GM10847 (cell line): ENCODE data around the gene FAM78A.

Experiments used
- POLR2A ChIP-seq: IDR thresholded peaks from 2 replicates; pipeline ENCODE4 v1.6.1; 2011; ENCODE audit not compliant: insufficient read length; ENCODE audit errors: extremely low read depth

Gene FAM78A

DNA sequence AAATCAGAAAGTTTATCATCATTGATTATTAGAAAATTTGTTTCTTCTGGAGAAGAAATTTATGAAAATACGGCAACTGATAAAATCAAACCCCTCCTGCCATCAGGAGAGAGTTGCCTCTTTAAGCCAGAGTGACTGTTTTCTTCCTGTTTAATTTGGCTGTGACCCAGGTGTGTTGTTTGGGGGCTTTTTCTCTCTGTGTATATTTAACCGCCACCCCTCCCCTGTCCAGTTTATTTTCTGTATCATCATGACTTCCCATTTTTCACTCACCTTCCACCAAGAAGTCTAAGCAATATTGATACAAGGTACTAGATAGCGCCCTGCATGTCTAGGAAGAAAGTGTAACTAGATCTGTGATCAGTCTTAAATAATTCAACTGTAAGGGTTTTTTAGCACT, 50.1 kb downstream of the FAM78A start:
- TF ChIP-seq POLR2A = no peak

DNA sequence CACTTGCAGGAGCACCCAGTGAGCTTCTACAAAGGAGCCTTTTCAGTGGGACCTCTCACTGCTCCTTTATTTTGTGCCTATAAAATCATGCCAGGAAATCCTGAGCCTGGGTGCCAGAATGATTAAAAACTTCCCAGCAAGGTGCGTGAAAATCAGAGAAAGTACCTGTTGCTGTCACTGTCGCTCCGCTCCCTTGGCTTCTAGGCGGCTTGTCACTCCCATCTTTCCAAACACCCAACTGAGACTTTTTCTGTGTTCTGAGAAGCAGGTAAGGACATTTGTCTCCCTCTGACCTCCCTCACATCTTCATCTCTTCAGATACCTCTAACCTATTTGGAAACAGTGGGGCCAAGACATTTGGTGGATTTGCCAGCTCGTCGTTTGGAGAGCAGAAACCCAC, 53.9 kb downstream of the FAM78A start:
- TF ChIP-seq POLR2A = no peak

- TF ChIP-seq POLR2A = no peak
Observed at GRCh38 chr9:131220485-131220884, 55.8 kb downstream of the FAM78A start.

- no peak for TF ChIP-seq POLR2A
Observed at GRCh38 chr9:131218370-131218769, 57.9 kb downstream of the FAM78A start.

GRCh38 chr9:131217331-131218031, 58.8 kb downstream of the FAM78A start:
- no peak for TF ChIP-seq POLR2A

DNA sequence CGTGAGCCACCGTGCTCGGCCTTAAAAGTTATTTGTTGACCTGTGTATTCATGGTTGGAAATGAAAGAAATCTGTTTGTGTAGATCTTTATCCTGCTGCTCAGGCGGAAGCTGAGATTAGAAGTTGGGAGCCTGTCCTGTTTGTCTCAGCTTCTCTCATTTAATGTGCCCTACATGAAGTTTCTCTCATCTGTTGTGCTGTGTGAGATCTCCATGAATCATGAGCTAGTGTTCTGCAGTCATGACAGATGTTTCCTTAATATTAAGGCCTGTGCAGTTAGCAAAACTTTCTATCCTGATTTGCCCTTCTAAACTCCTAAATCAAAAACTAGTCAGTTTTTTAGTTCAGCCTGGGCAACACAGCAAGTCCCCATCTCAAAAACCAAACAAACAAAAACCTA, 59.5 kb downstream of the FAM78A start:
- no peak for TF ChIP-seq POLR2A

- no peak for TF ChIP-seq POLR2A
Observed at GRCh38 chr9:131214876-131215275, 61.4 kb downstream of the FAM78A start.

DNA sequence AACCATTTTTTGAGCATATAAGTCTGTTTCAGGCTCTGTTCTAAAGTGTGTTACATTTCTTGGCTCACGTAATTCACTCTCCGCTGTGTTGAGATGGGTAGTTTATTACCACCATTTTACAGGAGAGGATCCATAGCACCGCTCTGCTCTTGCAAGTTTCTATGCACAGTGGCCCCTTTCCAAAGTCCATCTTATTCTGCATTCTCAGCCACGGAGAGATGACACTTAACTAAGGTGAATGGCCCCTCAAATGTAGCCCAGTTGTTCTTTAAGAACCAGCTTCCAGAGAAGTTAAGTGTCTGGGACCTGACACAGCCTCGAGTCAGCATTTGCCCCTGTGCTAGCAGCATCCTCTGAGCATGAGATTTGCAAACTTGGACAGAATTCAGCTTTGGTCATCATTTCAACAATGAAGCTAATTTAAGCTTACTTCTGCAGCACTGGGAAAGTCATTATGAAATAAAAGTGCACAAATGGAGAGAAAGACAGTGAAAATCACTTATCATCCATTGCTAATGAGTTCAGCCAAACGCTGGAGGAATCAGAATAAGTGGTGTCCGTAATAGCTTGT, 61.9 kb downstream of the FAM78A start:
- TF ChIP-seq POLR2A = no peak
